GM23338 (cell line): ENCODE results near the gene APOM. TPM values are rescaled to one million over a fixed set of nuclear protein-coding genes. Genes with fewer than 3 reads are reported as not detected.

ENCODE experiments used
- ATAC-seq: fragments of 200-7000 bp; cut with Tn5 transposase; 3 replicates; pipeline ENCODE4 v1.9.1; 2020
- DNase-seq: peaks from one replicate; pipeline ENCODE4 v3.0.0-alpha.2; 2015; ENCODE audit warnings: low spot score
- H2AFZ ChIP-seq: fragments of 200-600 bp; sonication (generic); 2 replicates; pipeline ENCODE4 v1.8.0; 2016; ENCODE audit warnings: antibody characterized with exemption, mild to moderate bottlenecking, moderate library complexity
- H3F3A ChIP-seq: fragments of 200-600 bp; sonication (generic); replicated peaks from 2 replicates; pipeline ENCODE4 v1.8.0; 2017; ENCODE audit warnings: antibody characterized with exemption, mixed run types, low read depth
- H3K27ac ChIP-seq: fragments of 200-600 bp; sonication (generic); 2 replicates; pipeline ENCODE4 v1.6.1; 2016; ENCODE audit warnings: low read depth
- H3K27me3 ChIP-seq: fragments of 200-600 bp; sonication (generic); 2 replicates; pipeline ENCODE4 v1.8.0; 2016; ENCODE audit warnings: mild to moderate bottlenecking, mixed run types, moderate library complexity; ENCODE audit not compliant: insufficient read depth
- H3K36me3 ChIP-seq: fragments of 200-600 bp; sonication (generic); 2 replicates; pipeline ENCODE4 v1.8.0; 2016; ENCODE audit warnings: mild to moderate bottlenecking; ENCODE audit not compliant: insufficient read depth
- H3K4me1 ChIP-seq: fragments of 200-600 bp; sonication (generic); 2 replicates; pipeline ENCODE4 v1.8.0; 2016; ENCODE audit warnings: mild to moderate bottlenecking, moderate library complexity; ENCODE audit not compliant: insufficient read depth
- H3K4me2 ChIP-seq: fragments of 200-600 bp; sonication (generic); 2 replicates; pipeline ENCODE4 v1.7.1; 2017; ENCODE audit warnings: mixed run types
- H3K4me3 ChIP-seq: fragments of 200-600 bp; sonication (generic); 2 replicates; pipeline ENCODE4 v1.6.1; 2016; ENCODE audit warnings: mixed run types
- H3K79me2 ChIP-seq: fragments of 200-600 bp; sonication (generic); replicated peaks from 2 replicates; pipeline ENCODE4 v1.8.0; 2017; ENCODE audit warnings: mild to moderate bottlenecking; ENCODE audit not compliant: insufficient read depth
- H3K9me2 ChIP-seq: fragments of 200-600 bp; sonication (generic); 2 replicates; pipeline ENCODE4 v1.8.0; 2017; ENCODE audit not compliant: insufficient read depth
- H4K20me1 ChIP-seq: fragments of 200-600 bp; sonication (generic); replicated peaks from 2 replicates; pipeline ENCODE4 v1.8.0; 2017; ENCODE audit warnings: mild to moderate bottlenecking; ENCODE audit not compliant: insufficient read depth
- H3K27ac Mint-ChIP-seq: 2 replicates; pipeline ENCODE4 v1.8.0; 2020; ENCODE audit warnings: inconsistent platforms, mild to moderate bottlenecking, moderate library complexity, mixed read lengths
- H3K27me3 Mint-ChIP-seq: 3 replicates; pipeline ENCODE4 v1.8.0; 2022; ENCODE audit warnings: low read depth, mild to moderate bottlenecking, moderate library complexity, mixed read lengths, inconsistent platforms; ENCODE audit not compliant: insufficient read depth, poor library complexity
- H3K36me3 Mint-ChIP-seq: 3 replicates; pipeline ENCODE4 v1.8.0; 2021; ENCODE audit warnings: low read depth, mild to moderate bottlenecking, inconsistent platforms, moderate library complexity, mixed read lengths
- H3K4me1 Mint-ChIP-seq: 3 replicates; pipeline ENCODE4 v1.8.0; 2020; ENCODE audit warnings: mild to moderate bottlenecking, inconsistent platforms, mixed read lengths
- H3K4me3 Mint-ChIP-seq: 3 replicates; pipeline ENCODE4 v1.8.0; 2021; ENCODE audit warnings: moderate library complexity, mild to moderate bottlenecking, inconsistent platforms, mixed read lengths
- H3K9me3 Mint-ChIP-seq: 3 replicates; pipeline ENCODE4 v1.8.0; 2020; ENCODE audit warnings: moderate library complexity, mild to moderate bottlenecking, inconsistent platforms, mixed read lengths
- CREB1 ChIP-seq: fragments of 250-450 bp; sonication (Bioruptor Pico); IDR thresholded peaks from 2 replicates; pipeline ENCODE4 v1.5.0; 2020; ENCODE audit warnings: low read depth, mild to moderate bottlenecking, moderate library complexity
- EZH2 ChIP-seq: fragments of 200-600 bp; sonication (generic); IDR thresholded peaks from one replicate; pipeline ENCODE4 v1.8.0; 2017; ENCODE audit warnings: antibody characterized with exemption, mild to moderate bottlenecking, low read depth; ENCODE audit not compliant: unreplicated experiment
- EZH2phosphoT487 ChIP-seq: fragments of 200-600 bp; sonication (generic); IDR thresholded peaks from one replicate; pipeline ENCODE4 v1.8.1; 2018; ENCODE audit warnings: antibody characterized with exemption; ENCODE audit not compliant: unreplicated experiment
- JUNB ChIP-seq: IDR thresholded peaks from one replicate; pipeline ENCODE4 v1.6.1; 2016; ENCODE audit warnings: antibody characterized with exemption; ENCODE audit not compliant: unreplicated experiment
- NANOG ChIP-seq: IDR thresholded peaks from 2 replicates; pipeline ENCODE4 v1.6.1; 2016; ENCODE audit warnings: antibody characterized with exemption, borderline replicate concordance
- POLR2AphosphoS5 ChIP-seq: IDR thresholded peaks from 2 replicates; pipeline ENCODE4 v1.6.1; 2016; ENCODE audit warnings: antibody characterized with exemption, low read depth
- STAT1 ChIP-seq: IDR thresholded peaks from one replicate; pipeline ENCODE4 v1.6.1; 2016; ENCODE audit warnings: antibody characterized with exemption; ENCODE audit not compliant: unreplicated experiment
- ZNF114 ChIP-seq: fragments of 250-450 bp; sonication (Bioruptor Pico); IDR thresholded peaks from 2 replicates; pipeline ENCODE4 v1.5.0; 2020; ENCODE audit warnings: mild to moderate bottlenecking, moderate library complexity
- ZNF331 ChIP-seq: fragments of 250-450 bp; sonication (Bioruptor Pico); IDR thresholded peaks from 2 replicates; pipeline ENCODE4 v1.5.0; 2020; ENCODE audit warnings: low read depth, mild to moderate bottlenecking, moderate library complexity
- polyA plus RNA-seq: library from polyadenylated mRNA; unstranded; fragments of >200 nt; fragmentation: Nextera tagmentation; extraction: Ambion mirVana; gene quantifications from 2 replicates; pipeline ENCODE4 v1.2.1, GENCODE V29; 2016
- total RNA-seq: library from RNA; depleted of rRNA; stranded (reverse); fragments of >200 nt; shearing (Covaris generic); gene quantifications from 2 replicates; pipeline ENCODE4 v1.2.3, GENCODE V29; 2014
- TF ChIP-seq, protein P1 (sequence below), 2 experiments: fragments of 200-600 bp in 1 of 2; sonication (generic) in 1 of 2; conservative IDR thresholded peaks; 2 replicates each; pipeline versions ENCODE4 v1.5.1 to v1.6.1; 2016 to 2017; ENCODE audit warnings: antibody characterized with exemption in 2 of 2, low read depth in 2 of 2, mild to moderate bottlenecking in 2 of 2, moderate library complexity in 1 of 2
- TF ChIP-seq, protein P2 (sequence below): IDR thresholded peaks from 2 replicates; pipeline ENCODE4 v1.6.1; 2016; ENCODE audit warnings: antibody characterized with exemption

The APOM gene
- total and polyA plus RNA-seq, 2 experiments from 2014 or later = 1.2 to 10.7 TPM

DNA sequence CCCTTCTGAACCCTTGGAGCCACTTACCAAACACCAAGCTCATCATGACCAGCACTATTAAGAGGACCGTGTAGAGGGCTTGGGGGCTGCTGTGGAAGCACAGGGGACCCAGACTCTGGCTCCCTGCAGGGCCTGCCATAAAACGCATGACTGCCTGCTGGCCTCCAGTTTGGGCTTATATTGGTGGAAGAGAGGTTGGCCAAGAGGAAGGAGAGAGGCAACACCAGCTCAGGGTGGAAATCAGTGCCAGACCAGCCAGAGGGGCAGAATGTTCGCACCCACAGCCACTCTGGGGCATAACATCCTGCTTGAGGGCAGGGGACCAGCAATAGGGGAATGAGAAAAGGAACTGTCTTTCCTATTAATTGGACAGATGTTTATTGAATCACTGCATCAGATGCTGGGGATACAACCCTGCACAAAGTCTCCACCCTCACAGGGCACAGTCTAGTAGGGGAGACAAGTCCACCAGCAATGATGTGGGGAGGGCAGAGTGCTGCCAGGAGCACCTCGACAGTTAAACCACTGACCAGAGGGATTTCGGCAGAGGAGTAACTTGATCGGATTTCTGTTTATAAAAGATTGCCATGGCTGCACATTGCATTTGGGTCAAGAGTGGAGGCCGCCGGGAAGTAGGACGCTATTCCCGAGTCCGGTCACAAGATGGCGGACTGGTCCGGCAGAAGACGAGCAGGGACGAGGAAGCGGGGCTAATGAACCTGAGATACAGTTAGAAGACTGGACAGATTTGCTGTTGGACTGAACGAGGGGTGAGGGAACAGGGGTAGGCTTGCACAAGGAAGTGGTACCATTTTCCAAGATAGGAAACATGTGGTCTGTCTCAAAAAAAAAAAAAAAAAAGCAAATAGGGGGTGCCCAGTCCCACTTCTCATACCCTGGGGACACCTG, 24.8 kb downstream of the APOM start, which contains the start of gene LY6G5C:
LY6G5C (minus strand) TSS at position 842 of the 909 bp plus-strand sequence; CDS start at position 148, 694 bp downstream.
- H3K27me3 Mint-ChIP-seq = peaks cover 38% of the 10 kb centered on the region
- DNase-seq = peak; percentile 85

DNA sequence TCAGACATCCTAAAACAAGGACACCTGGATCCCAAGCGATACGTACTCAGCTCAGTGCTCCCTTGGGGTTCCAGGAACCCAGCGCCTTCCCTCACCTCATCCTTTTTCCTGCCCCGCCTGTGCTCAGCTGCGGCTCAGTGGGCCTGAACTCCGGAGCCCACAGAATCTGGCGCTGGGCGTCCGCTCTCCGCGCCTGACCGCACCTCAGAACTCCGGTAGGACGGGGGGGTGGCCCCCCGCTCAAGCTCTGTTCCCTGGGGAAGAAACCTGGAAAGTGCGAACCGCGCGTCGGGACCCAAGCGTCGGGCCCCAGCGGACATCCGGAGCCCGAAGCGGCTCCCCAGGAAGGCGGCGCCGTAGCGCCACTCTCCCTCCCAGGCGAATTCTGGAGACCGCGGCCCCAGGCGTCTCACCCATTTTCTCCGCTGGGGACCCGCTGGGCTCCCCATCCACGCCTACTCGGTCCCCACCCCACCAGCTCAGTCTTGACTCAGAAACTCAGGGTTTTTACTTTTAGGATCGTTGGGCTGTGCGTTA, 25.5 kb downstream of the APOM start:
- Mint-ChIP-seq H3K36me3 (peaks cover 1% of the 10 kb centered on the region; the same call in 2 of the 3 replicates), H3K4me3 (peak overlapping the region; percentile 74), H3K27ac (no peak overlapping the region), H3K4me1 (peaks cover 17% of the 10 kb centered on the region), H3K27me3 (peaks cover 35% of the 10 kb centered on the region), H3K9me3 (no peaks in the 10 kb centered on the region; the same call in 1 of the 3 replicates)
- Histone ChIP-seq H3K36me3 (no peaks in the 10 kb centered on the region), H3K4me3 (peak overlapping the region; percentile 75), H3K4me1 (peaks cover 7% of the 10 kb centered on the region), H3K9me2 (no peaks in the 10 kb centered on the region), H4K20me1 (no peaks in the 10 kb centered on the region), H3K4me2 (peak overlapping the region; percentile 98), H3K27me3 (peaks cover 18% of the 10 kb centered on the region), H3K79me2 (no peaks in the 10 kb centered on the region), H3K27ac (no peak overlapping the region), H2AFZ (peak overlapping the region; percentile 99), H3F3A (peaks cover 11% of the 10 kb centered on the region; the same call in 1 of the 2 replicates)
- peak; percentile 81 for DNase-seq
- peak; percentile 48 for ATAC-seq
- TF ChIP-seq STAT1 = no peak
- TF ChIP-seq EZH2phosphoT487 = no peak
- TF ChIP-seq NANOG = no peak
- no peak for TF ChIP-seq ZNF331 (CRISPR knock-in tag)
- TF ChIP-seq POLR2AphosphoS5 = no peak
- TF ChIP-seq EZH2 = no peak
- TF ChIP-seq JUNB = no peak
- TF ChIP-seq, protein P1, sequence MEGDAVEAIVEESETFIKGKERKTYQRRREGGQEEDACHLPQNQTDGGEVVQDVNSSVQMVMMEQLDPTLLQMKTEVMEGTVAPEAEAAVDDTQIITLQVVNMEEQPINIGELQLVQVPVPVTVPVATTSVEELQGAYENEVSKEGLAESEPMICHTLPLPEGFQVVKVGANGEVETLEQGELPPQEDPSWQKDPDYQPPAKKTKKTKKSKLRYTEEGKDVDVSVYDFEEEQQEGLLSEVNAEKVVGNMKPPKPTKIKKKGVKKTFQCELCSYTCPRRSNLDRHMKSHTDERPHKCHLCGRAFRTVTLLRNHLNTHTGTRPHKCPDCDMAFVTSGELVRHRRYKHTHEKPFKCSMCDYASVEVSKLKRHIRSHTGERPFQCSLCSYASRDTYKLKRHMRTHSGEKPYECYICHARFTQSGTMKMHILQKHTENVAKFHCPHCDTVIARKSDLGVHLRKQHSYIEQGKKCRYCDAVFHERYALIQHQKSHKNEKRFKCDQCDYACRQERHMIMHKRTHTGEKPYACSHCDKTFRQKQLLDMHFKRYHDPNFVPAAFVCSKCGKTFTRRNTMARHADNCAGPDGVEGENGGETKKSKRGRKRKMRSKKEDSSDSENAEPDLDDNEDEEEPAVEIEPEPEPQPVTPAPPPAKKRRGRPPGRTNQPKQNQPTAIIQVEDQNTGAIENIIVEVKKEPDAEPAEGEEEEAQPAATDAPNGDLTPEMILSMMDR (conservative IDR thresholded peaks at IDR 0.05; ENCODE audit: low read depth in 2 of 2) = no peak; a peak in 1 of 4 replicates
- no peak for TF ChIP-seq ZNF114 (CRISPR knock-in tag)
- no peak; the same call in 1 of the 2 replicates for TF ChIP-seq CREB1 (CRISPR knock-in tag)
- TF ChIP-seq, protein P2, sequence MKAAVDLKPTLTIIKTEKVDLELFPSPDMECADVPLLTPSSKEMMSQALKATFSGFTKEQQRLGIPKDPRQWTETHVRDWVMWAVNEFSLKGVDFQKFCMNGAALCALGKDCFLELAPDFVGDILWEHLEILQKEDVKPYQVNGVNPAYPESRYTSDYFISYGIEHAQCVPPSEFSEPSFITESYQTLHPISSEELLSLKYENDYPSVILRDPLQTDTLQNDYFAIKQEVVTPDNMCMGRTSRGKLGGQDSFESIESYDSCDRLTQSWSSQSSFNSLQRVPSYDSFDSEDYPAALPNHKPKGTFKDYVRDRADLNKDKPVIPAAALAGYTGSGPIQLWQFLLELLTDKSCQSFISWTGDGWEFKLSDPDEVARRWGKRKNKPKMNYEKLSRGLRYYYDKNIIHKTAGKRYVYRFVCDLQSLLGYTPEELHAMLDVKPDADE = no peak

More for the DNA sequence above, 24.8 kb downstream of the APOM start, which contains the start of gene LY6G5C:
- Histone ChIP-seq H3K36me3 (no peaks in the 10 kb centered on the region), H3F3A (peaks cover 11% of the 10 kb centered on the region; the same call in 1 of the 2 replicates), H4K20me1 (no peaks in the 10 kb centered on the region; the same call in 1 of the 2 replicates), H2AFZ (peak within 1 kb of the TSS; percentile 99), H3K27me3 (peaks cover 18% of the 10 kb centered on the region), H3K9me2 (no peaks in the 10 kb centered on the region), H3K4me2 (peak within 1 kb of the TSS; percentile 98), H3K27ac (no peak within 1 kb of the TSS), H3K4me3 (peak within 1 kb of the TSS; percentile 75), H3K79me2 (no peaks in the 10 kb centered on the region), H3K4me1 (peaks cover 7% of the 10 kb centered on the region)
- ATAC-seq = peak; percentile 45
- Mint-ChIP-seq H3K27ac (no peak within 1 kb of the TSS), H3K4me1 (peaks cover 17% of the 10 kb centered on the region), H3K4me3 (peak within 1 kb of the TSS; percentile 74), H3K36me3 (no peaks in the 10 kb centered on the region; the same call in 2 of the 3 replicates), H3K9me3 (no peaks in the 10 kb centered on the region; the same call in 1 of the 3 replicates)
- no peak for TF ChIP-seq ZNF331 (CRISPR knock-in tag)
- TF ChIP-seq, protein P1 (conservative IDR thresholded peaks at IDR 0.05; ENCODE audit: low read depth in 2 of 2) = peak; percentile 54 to 97
